BJ (cell line): ENCODE data around the gene NCOA3. TPM values are rescaled to one million over a fixed set of nuclear protein-coding genes. Genes with fewer than 3 reads are reported as not detected.

Experiments
- CTCF ChIA-PET: fragments of 350-600 bp; formaldehyde crosslinking; extraction: SDS; loops from one replicate; lab custom pipeline; 2021; ENCODE audit warnings: antibody characterized with exemption, inconsistent platforms; lab: Yijun Ruan, JAX
- POLR2A ChIA-PET: fragments of 300-600 bp; sonication (Branson Sonifier 250); formaldehyde crosslinking; extraction: SDS; loops from one replicate; lab custom pipeline; 2021; ENCODE audit warnings: antibody characterized with exemption; lab: Charles Lee
- DNase-seq: peaks from one replicate; pipeline ENCODE4 v3.0.0-alpha.2; 2011; ENCODE audit warnings: low read depth
- H3K27me3 ChIP-seq: 2 replicates; pipeline ENCODE4 v1.6.0; 2011; ENCODE audit warnings: low read length; ENCODE audit not compliant: control insufficient read depth, insufficient read depth
- H3K36me3 ChIP-seq: 2 replicates; pipeline ENCODE4 v1.5.1; 2011; ENCODE audit warnings: low read length; ENCODE audit not compliant: control insufficient read depth, insufficient read depth
- H3K4me3 ChIP-seq: 2 replicates; pipeline ENCODE4 v1.5.1; 2011; ENCODE audit warnings: low read depth, mild to moderate bottlenecking, control low read depth, low read length
- CTCF ChIP-seq: IDR thresholded peaks from 2 replicates; pipeline ENCODE4 v1.5.1; 2011; ENCODE audit warnings: low read depth, mild to moderate bottlenecking, control low read depth, inconsistent platforms, low read length, moderate library complexity; ENCODE audit not compliant: insufficient read depth
- polyA plus RNA-seq: library from polyadenylated mRNA; depleted of rRNA; stranded (reverse); fragments of >200 nt; gene quantifications from 2 replicates; pipeline ENCODE4 v1.2.3, GENCODE V29; 2011

Gene NCOA3
- polyA plus RNA-seq, 1 experiment: 23.6 TPM

GRCh38 chr20:47665221-47665991 is 163.7 kb downstream of the NCOA3 start:
- ChIA-PET POLR2A (no interaction called here), CTCF (interaction anchor here (1.6 to 8.4 kb wide), 7 partner anchors 11 to 959 kb away, joined by 3 to 163 read pairs (median 16); partner anchors contain the start of gene SULF2)
- DNase-seq: no peak
- no peaks in the 10 kb centered on the region for H3K27me3 ChIP-seq
- H3K36me3 ChIP-seq: peaks cover 11% of the 10 kb centered on the region
- H3K4me3 ChIP-seq: no peak overlapping the region
- no peak for TF ChIP-seq CTCF

GRCh38 chr20:47666304-47666703 is 164.6 kb downstream of the NCOA3 start:
- Histone ChIP-seq H3K27me3 (no peaks in the 10 kb centered on the region), H3K4me3 (no peak overlapping the region), H3K36me3 (peaks cover 11% of the 10 kb centered on the region)
- ChIA-PET CTCF (interaction anchor here (0.7 to 8.4 kb wide), 2 partner anchors 16 to 953 kb away, joined by 3 to 163 read pairs; no protein-coding TSS in a partner anchor), POLR2A (no interaction called here)
- no peak for DNase-seq
- TF ChIP-seq CTCF: no peak

- no peak for TF ChIP-seq CTCF
- CTCF ChIA-PET: interaction anchor here (0.7 to 8.4 kb wide), 4 partner anchors 11 to 954 kb away, joined by 3 to 163 read pairs (median 30); no protein-coding TSS in a partner anchor
- H3K27me3 ChIP-seq: no peaks in the 10 kb centered on the region
- no peak overlapping the region for H3K4me3 ChIP-seq
- DNase-seq: no peak
- POLR2A ChIA-PET: no interaction called here
- peaks cover 8% of the 10 kb centered on the region for H3K36me3 ChIP-seq
Observed at GRCh38 chr20:47667086-47667485, 165.4 kb downstream of the NCOA3 start.

GRCh38 chr20:47667531-47668312 is 166.0 kb downstream of the NCOA3 start:
- POLR2A ChIA-PET: no interaction called here
- CTCF ChIA-PET: interaction anchor here (1.0 to 5.9 kb wide), 3 partner anchors 10 to 953 kb away, joined by 5 to 54 read pairs (median 5); no protein-coding TSS in a partner anchor
- no peak for TF ChIP-seq CTCF
- Histone ChIP-seq H3K4me3 (no peak overlapping the region), H3K36me3 (peaks cover 5% of the 10 kb centered on the region), H3K27me3 (no peaks in the 10 kb centered on the region)
- no peak for DNase-seq
